Occipital lobe (tissue), 2 donors: ENCODE data around the gene HTR3D. TPM values are rescaled to one million over a fixed set of nuclear protein-coding genes. Genes with fewer than 3 reads are reported as not detected.
"Not testable (repeated sequence)": the region's sequence is repeated elsewhere in the genome, so short reads cannot be mapped to it uniquely, and the experiment has no call there.

Experiments
- DNase-seq: peaks from one replicate; lab custom pipeline; 2025; lab: John Stamatoyannopoulos, UW
- total RNA-seq: library from RNA; depleted of rRNA; stranded (reverse); fragments of >200 nt; gene quantifications from one replicate; pipeline ENCODE4 v1.2.3, GENCODE V29; 2014

HTR3D gene
- total RNA-seq = not detected

DNA sequence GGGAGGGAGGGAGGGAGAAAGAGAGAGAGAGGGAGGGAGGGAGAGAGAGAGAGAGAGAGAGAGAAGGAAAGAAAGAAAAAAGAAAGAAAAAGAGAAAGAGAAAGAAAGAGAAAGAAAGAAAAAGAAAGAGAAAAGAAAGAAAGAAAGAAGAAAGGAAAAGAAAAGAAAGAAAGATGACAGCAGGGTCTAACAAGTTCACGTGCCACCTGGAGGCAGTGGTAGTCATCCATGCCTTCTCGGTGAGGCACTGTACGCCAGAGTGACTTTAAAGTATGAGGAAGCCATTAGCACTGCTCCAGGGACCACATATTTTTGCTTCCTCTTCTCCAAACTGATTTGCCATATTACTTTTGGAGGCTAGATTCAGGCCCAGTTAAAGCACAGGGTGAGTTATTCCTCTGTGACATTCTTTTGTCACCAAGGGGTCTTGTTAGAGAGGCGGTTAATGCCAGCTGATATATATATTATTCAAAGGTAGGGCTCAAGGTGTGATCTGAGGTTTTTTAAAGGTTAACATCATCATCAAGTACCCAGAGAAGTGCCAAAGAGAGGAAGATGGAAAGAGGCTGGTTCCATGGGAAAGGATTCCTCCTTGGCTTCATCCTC lies at the start of gene HTR3D:
Gene HTR3D (plus strand): TSS at position 556 of the 606 bp plus-strand sequence. CDS start 0 bp downstream, at position 556.
- no peak for DNase-seq

GRCh38 chr3:183981990-183982644 lies 49.4 kb upstream of the HTR3D start:
- DNase-seq = no peak

- DNase-seq = no peak
Observed at GRCh38 chr3:183984127-183984740, 47.3 kb upstream of the HTR3D start.

- DNase-seq = no peak
Observed at GRCh38 chr3:183984749-183985729, 46.5 kb upstream of the HTR3D start.

DNA sequence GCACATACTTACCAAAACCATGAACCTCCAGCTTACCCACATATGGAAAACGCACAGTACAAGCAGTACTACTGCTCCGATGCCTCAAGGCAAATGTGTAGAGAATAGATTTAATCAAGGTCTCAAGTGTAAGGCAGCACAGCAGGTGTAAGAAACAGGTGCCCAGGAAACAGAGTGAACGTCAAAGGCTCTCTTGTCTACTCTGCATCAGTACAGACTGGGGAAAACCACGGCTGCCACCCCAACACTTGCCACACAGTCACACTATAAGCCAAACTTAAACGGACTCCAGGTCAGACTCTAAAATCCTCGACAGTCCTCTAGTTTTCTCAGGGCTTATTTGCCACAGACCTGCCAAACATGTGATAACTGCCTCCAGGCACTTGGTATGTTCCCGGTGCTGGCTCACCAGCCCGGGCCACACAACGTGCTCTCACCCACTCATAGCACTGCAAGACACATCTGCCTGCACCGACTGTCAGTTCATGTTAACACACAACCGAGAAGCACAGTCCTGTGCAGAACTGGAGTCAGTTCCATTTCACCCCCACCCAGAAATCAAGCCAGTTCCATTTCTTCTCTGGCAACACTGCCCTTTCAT lies 44.4 kb upstream of the HTR3D start:
- DNase-seq = no peak

GRCh38 chr3:183988216-183988790 lies 43.2 kb upstream of the HTR3D start:
- no peak for DNase-seq

DNA sequence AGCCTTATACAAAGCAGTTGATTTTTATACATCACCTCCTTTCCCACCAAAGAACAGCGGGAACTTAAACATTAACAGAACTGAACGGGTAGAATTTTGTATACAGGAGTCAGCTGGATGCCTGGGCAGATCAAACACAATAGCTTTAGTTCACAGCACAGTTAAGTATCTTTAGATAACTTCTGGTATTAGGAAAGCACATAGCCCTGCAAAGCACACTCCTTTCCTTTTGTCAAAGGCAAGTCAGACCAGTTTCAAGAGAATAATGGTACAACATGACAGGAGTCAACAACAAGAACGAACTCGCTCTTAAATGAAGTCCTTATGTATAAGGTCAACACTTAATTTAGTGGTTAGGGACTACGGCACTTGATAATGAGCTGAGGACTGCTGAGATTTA lies 40.1 kb upstream of the HTR3D start:
- DNase-seq = no peak

DNA sequence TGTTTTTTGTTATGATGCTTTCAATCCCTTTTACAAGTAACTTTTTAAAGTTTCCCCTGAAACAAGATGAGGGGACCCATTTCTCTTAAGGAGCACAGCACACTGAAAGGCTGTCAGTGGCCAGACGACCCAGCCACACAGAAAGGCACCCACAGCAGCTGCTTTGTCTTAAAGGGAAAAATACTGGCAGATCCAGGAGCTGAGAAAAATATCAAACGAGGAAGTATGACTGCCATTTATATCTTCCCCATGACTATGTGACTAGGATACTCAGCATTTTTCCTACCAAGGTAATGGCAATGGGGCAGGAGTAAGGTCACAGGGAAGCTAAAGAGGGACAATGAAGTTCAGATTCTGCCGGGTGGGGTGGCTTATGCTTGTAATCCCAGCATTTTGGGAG lies 29.8 kb upstream of the HTR3D start:
- no peak for DNase-seq

GRCh38 chr3:184002469-184002868 lies 29.1 kb upstream of the HTR3D start:
- no peak for DNase-seq

- no peak for DNase-seq
Observed at GRCh38 chr3:184003187-184003967, 28.2 kb upstream of the HTR3D start.

- no peak for DNase-seq
Observed at GRCh38 chr3:184004476-184004875, 27.1 kb upstream of the HTR3D start.

GRCh38 chr3:184005941-184006507 lies 25.5 kb upstream of the HTR3D start:
- DNase-seq = no peak

DNA sequence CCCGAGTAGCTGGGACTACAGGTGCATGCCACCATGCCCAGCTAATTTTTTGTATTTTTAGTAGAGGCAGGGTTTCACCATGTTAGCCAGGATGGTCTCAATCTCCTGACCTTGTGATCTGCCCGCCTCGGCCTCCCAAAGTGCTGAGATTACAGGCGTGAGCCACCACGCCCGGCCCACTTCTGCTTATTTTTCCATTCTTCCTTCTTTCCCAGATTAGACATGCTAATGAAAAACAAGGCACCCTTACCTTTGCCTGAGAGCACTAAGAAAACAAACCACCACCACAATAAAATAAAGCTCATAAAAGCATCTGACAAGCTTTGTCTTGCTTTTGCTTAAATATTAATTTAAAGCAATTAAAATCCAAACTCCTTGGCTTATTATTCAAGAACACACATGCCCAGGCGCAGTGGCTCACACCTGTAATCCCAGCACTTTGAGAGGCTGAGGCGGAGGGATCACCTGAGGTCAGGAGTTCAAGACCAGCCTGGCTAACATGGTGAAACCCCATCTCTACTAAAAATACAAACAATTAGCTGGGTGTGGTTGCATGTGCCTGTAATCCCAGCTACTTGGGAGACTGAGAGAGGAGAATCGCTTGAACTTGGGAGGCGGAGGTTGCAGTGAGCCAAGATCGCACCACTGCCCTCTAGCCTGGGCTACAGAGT lies 24.3 kb upstream of the HTR3D start:
- not testable (repeated sequence) for DNase-seq

GRCh38 chr3:184008161-184008560 lies 23.4 kb upstream of the HTR3D start:
- no peak for DNase-seq

DNA sequence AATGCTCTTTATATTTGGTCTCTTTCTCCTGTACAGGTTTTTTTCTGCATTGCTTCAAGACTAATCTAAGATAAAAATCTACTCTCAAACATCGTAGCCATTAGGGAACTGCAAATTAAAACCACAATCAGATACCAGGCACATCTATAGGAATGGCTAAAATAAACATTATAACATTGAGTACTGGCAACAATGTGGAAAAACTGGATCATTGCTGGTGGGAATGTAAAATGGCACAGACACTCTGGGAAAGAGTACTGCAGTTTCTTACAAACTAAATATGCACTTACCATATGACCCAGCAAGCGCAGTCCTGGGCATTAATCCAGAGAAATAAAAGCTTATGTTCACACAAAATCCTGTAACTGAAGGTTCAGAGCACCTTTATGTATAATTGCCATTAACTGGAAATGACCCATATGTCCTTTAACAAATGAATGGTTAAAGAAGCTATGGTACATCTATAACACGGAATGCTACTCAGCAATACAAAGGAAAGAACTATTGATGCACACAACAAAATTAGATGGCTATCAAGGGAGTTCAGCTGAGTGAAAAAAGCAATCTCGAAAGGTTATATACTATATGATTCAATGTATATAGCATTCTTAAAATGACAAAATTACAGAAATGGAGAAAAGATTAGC lies 20.2 kb upstream of the HTR3D start:
- DNase-seq = no peak

DNA sequence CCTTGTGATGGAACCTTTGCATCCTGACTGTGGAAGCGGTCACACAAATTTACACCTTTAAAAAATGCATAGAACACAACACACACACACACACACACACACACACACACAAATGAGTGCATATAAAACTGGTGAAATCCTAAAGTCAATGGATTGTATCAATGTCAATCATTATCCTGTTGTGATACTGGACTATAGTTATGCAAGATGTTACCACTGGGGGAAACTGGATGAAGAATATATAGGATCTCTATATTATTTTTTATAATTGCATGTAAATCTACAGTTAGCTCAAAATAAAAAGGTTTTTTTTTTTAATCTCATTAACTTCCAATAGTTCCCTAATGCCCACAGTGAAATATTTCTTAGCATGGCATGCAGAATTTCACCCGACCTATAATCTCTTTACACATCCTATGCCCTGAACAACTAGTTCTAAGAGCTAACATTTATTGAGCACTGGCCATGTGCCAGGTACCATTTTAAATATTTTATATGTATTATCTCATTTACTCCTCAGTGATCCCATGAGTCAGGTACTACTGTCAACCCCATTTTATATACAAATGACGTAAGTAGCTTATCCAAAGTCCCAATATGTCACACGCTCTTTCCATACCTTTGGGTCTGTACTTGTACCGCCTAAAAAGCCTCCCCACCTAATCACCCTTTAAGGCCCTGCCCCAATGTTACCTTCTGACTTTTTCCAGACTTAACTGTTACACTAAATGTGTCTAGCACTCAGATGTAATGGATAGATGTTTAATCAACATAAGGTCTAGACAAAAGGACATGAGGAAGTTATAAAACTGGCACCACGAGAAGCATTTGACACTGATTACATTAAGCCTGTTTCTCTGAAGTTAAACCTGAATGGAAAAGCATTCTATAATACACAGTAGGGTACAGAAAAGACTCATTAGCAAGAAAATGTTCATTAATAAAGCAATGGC lies 19.3 kb upstream of the HTR3D start:
- no peak for DNase-seq

DNA sequence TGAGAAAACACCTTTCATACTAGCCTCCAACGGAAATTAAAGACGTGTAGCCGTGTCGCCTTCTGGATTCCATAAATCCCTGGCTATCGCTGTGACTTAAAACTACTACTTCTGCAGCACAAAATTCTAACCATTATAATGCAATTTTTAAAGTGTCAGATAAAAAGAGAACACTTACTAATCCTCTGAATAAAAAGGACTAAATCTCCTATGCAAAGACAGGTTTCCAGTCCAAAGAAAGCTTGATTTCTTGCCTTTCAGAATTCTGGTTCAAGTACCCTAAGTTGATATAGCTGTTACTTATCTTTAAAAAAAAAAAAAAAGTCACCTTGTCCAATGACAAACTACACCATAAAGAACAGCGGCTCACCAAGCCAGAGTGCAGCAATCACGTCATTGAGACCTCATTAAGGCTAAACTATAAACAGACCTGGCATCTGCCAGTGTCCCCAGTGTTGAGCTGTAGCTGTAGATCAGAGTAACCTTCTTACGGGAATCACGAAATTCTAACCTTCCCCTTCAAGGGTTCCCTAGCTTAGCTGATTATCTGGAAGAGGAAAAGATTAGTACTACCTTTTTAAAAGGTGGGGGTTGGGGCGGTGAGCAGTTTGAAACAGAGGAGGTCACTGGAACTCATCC lies 16.0 kb upstream of the HTR3D start:
- no peak for DNase-seq
